Activated CD8-positive, alpha-beta memory T cell treated with anti-CD3 and anti-CD28 coated beads, Interleukin-2, amount 10 ng/mL, durations not matched to agents 7 days and 5 days (primary cell): ENCODE results near the gene ACHE. TPM values are rescaled to one million over a fixed set of nuclear protein-coding genes. Genes with fewer than 3 reads are reported as not detected.

Experiments used
- ATAC-seq: fragments of 150-1000 bp; cut with Tn5 transposase; one replicate; pipeline ENCODE4 v1.10.0; 2021; ENCODE audit warnings: moderate library complexity
- CTCF ChIA-PET: fragments of 350-600 bp; sonication (Branson Sonifier 250); formaldehyde crosslinking; loops from one replicate; lab custom pipeline; 2021; ENCODE audit warnings: antibody characterized with exemption; lab: Charles Lee
- DNase-seq: peaks from one replicate; pipeline ENCODE4 v3.0.0-alpha.2; 2020
- H3K27ac Mint-ChIP-seq: one replicate; pipeline ENCODE4 v1.8.0; 2021; ENCODE audit warnings: mild to moderate bottlenecking, mixed read lengths
- H3K27me3 Mint-ChIP-seq: one replicate; pipeline ENCODE4 v1.8.0; 2021; ENCODE audit warnings: mixed read lengths
- H3K36me3 Mint-ChIP-seq: one replicate; pipeline ENCODE4 v1.8.0; 2021; ENCODE audit warnings: mild to moderate bottlenecking, mixed read lengths
- H3K4me1 Mint-ChIP-seq: one replicate; pipeline ENCODE4 v1.8.0; 2021; ENCODE audit warnings: mixed read lengths
- H3K4me3 Mint-ChIP-seq: one replicate; pipeline ENCODE4 v1.8.0; 2021; ENCODE audit warnings: mild to moderate bottlenecking, moderate library complexity, mixed read lengths
- H3K9me3 Mint-ChIP-seq: one replicate; pipeline ENCODE4 v1.8.0; 2022; ENCODE audit warnings: low read depth, mixed read lengths
- total RNA-seq, 2 experiments: library from RNA; stranded (reverse); gene quantifications; one replicate each; pipeline ENCODE4 v1.2.3, GENCODE V29; 2021

The ACHE gene
- total RNA-seq, 2 experiments from 2014 or later, result 0.23 TPM; not detected in 1

GRCh38 chr7:100874577-100875355 is 20.9 kb downstream of the ACHE start, which contains the start of gene SRRT:
TSS of gene SRRT (plus strand) at chr7:100875103. CDS start at chr7:100875591, 488 bp downstream.
- peaks cover 63% of the 10 kb centered on the region for H3K36me3 Mint-ChIP-seq
- H3K4me1 Mint-ChIP-seq, result peaks cover 51% of the 10 kb centered on the region
- H3K27ac Mint-ChIP-seq, result peak within 1 kb of the TSS; percentile 100
- CTCF ChIA-PET, result interaction anchor here (0.6 to 5.3 kb wide), 7 partner anchors 14 to 210 kb away, joined by 3 to 44 read pairs (median 5); partner anchors contain the start of genes ACHE, POP7, SLC12A9 and UFSP1
- DNase-seq (peak; percentile 99), ATAC-seq (peak; percentile 96)
- no peaks in the 10 kb centered on the region for H3K27me3 Mint-ChIP-seq
- H3K9me3 Mint-ChIP-seq, result no peaks in the 10 kb centered on the region
- H3K4me3 Mint-ChIP-seq, result peak within 1 kb of the TSS; percentile 100

GRCh38 chr7:100874300-100874576 is 21.4 kb downstream of the ACHE start:
- peaks cover 48% of the 10 kb centered on the region for H3K4me1 Mint-ChIP-seq
- peak; percentile 0 for ATAC-seq

GRCh38 chr7:100873599-100874299 is 21.9 kb downstream of the ACHE start:
- Mint-ChIP-seq H3K27ac (peak overlapping the region; percentile 100), H3K36me3 (peaks cover 58% of the 10 kb centered on the region), H3K27me3 (no peaks in the 10 kb centered on the region), H3K4me3 (peak overlapping the region; percentile 100), H3K4me1 (peaks cover 47% of the 10 kb centered on the region), H3K9me3 (no peaks in the 10 kb centered on the region)
- DNase-seq (no peak), ATAC-seq (no peak)
- CTCF ChIA-PET, result no interaction called here

More at GRCh38 chr7:100874300-100874576, 21.4 kb downstream of the ACHE start:
- H3K9me3 Mint-ChIP-seq, result no peaks in the 10 kb centered on the region
- H3K4me3 Mint-ChIP-seq, result peak overlapping the region; percentile 100
- no peak for DNase-seq
- H3K27ac Mint-ChIP-seq, result peak overlapping the region; percentile 100
- H3K36me3 Mint-ChIP-seq, result peaks cover 61% of the 10 kb centered on the region
- CTCF ChIA-PET, result interaction anchor here (1.1 kb wide), 1 partner anchor 210 kb away, joined by 3 read pairs; no protein-coding TSS in a partner anchor
- H3K27me3 Mint-ChIP-seq, result no peaks in the 10 kb centered on the region

GRCh38 chr7:100867776-100868485 is 27.8 kb downstream of the ACHE start:
- Mint-ChIP-seq H3K36me3 (peaks cover 22% of the 10 kb centered on the region), H3K4me3 (peak overlapping the region; percentile 91), H3K27ac (peak overlapping the region; percentile 89), H3K27me3 (no peaks in the 10 kb centered on the region), H3K9me3 (no peaks in the 10 kb centered on the region), H3K4me1 (peaks cover 22% of the 10 kb centered on the region)
- DNase-seq (no peak), ATAC-seq (peak; percentile 16)
- CTCF ChIA-PET, result interaction anchor here (1.5 to 1.6 kb wide), 2 partner anchors 15 to 162 kb away, joined by 3 to 8 read pairs; partner anchors contain the start of genes POP7 and SLC12A9

- peak; percentile 73 for ATAC-seq
- no peaks in the 10 kb centered on the region for H3K9me3 Mint-ChIP-seq
- H3K27ac Mint-ChIP-seq, result peak within 1 kb of the TSS; percentile 92
- no peaks in the 10 kb centered on the region for H3K27me3 Mint-ChIP-seq
- peaks cover 19% of the 10 kb centered on the region for H3K36me3 Mint-ChIP-seq
- H3K4me1 Mint-ChIP-seq, result peaks cover 22% of the 10 kb centered on the region
- CTCF ChIA-PET, result interaction anchor here (1.2 to 1.6 kb wide), 2 partner anchors 15 to 192 kb away, joined by 4 to 8 read pairs; partner anchors contain the start of gene SLC12A9
- peak within 1 kb of the TSS; percentile 91 for H3K4me3 Mint-ChIP-seq
- DNase-seq, result peak; percentile 77
Measured at GRCh38 chr7:100867040-100867775, 28.5 kb downstream of the ACHE start, which contains the start of gene TRIP6. TSS of gene TRIP6 (plus strand) at chr7:100867387. CDS start at chr7:100867498, 111 bp downstream.

- no peak for DNase-seq
- Mint-ChIP-seq H3K27me3 (no peaks in the 10 kb centered on the region), H3K4me1 (peaks cover 22% of the 10 kb centered on the region), H3K36me3 (peaks cover 17% of the 10 kb centered on the region), H3K27ac (peak overlapping the region; percentile 92), H3K9me3 (no peaks in the 10 kb centered on the region), H3K4me3 (peak overlapping the region; percentile 91)
- no peak for ATAC-seq
- CTCF ChIA-PET, result interaction anchor here (1.2 to 1.6 kb wide), 2 partner anchors 14 to 192 kb away, joined by 4 to 8 read pairs; partner anchors contain the start of gene SLC12A9
Measured at GRCh38 chr7:100866729-100867039, 29.0 kb downstream of the ACHE start.

GRCh38 chr7:100865938-100866728 is 29.6 kb downstream of the ACHE start:
- H3K4me1 Mint-ChIP-seq, result peaks cover 22% of the 10 kb centered on the region
- ATAC-seq (no peak), DNase-seq (no peak)
- H3K36me3 Mint-ChIP-seq, result peaks cover 12% of the 10 kb centered on the region
- H3K4me3 Mint-ChIP-seq, result peak overlapping the region; percentile 91
- H3K27me3 Mint-ChIP-seq, result no peaks in the 10 kb centered on the region
- no peaks in the 10 kb centered on the region for H3K9me3 Mint-ChIP-seq
- CTCF ChIA-PET, result interaction anchor here (1.2 to 3.1 kb wide), 3 partner anchors 14 to 193 kb away, joined by 4 to 14 read pairs (median 8); partner anchors contain the start of gene SLC12A9
- H3K27ac Mint-ChIP-seq, result peak overlapping the region; percentile 92

GRCh38 chr7:100865372-100865911 is 30.2 kb downstream of the ACHE start:
- no peak overlapping the region for H3K27ac Mint-ChIP-seq
- H3K4me1 Mint-ChIP-seq, result peaks cover 20% of the 10 kb centered on the region
- no peaks in the 10 kb centered on the region for H3K27me3 Mint-ChIP-seq
- peaks cover 12% of the 10 kb centered on the region for H3K36me3 Mint-ChIP-seq
- H3K9me3 Mint-ChIP-seq, result no peaks in the 10 kb centered on the region
- no peak overlapping the region for H3K4me3 Mint-ChIP-seq
- ATAC-seq (no peak), DNase-seq (no peak)
- CTCF ChIA-PET, result interaction anchor here (3.1 kb wide), 1 partner anchor 14 kb away, joined by 14 read pairs; the partner anchor contains the start of gene SLC12A9

GRCh38 chr7:100864263-100864845 is 31.3 kb downstream of the ACHE start:
- no peaks in the 10 kb centered on the region for H3K27me3 Mint-ChIP-seq
- CTCF ChIA-PET, result interaction anchor here (0.7 to 3.1 kb wide), 2 partner anchors 13 to 14 kb away, joined by 3 to 14 read pairs; partner anchors contain the start of gene SLC12A9
- ATAC-seq (no peak), DNase-seq (no peak)
- H3K4me3 Mint-ChIP-seq, result no peak overlapping the region
- H3K4me1 Mint-ChIP-seq, result peaks cover 19% of the 10 kb centered on the region
- H3K27ac Mint-ChIP-seq, result no peak overlapping the region
- no peaks in the 10 kb centered on the region for H3K9me3 Mint-ChIP-seq
- peaks cover 17% of the 10 kb centered on the region for H3K36me3 Mint-ChIP-seq

GRCh38 chr7:100863406-100863950 is 32.2 kb downstream of the ACHE start:
- Mint-ChIP-seq H3K27me3 (no peaks in the 10 kb centered on the region), H3K27ac (no peak overlapping the region), H3K9me3 (no peaks in the 10 kb centered on the region), H3K4me1 (peaks cover 14% of the 10 kb centered on the region), H3K4me3 (no peak overlapping the region), H3K36me3 (peaks cover 17% of the 10 kb centered on the region)
- ATAC-seq, result no peak
- DNase-seq, result no peak
- CTCF ChIA-PET, result interaction anchor here (3.1 kb wide), 1 partner anchor 12 kb away, joined by 14 read pairs; the partner anchor contains the start of gene SLC12A9

- CTCF ChIA-PET, result no interaction called here
- Mint-ChIP-seq H3K27me3 (no peaks in the 10 kb centered on the region), H3K4me3 (no peak overlapping the region), H3K9me3 (no peaks in the 10 kb centered on the region), H3K27ac (no peak overlapping the region), H3K36me3 (peaks cover 21% of the 10 kb centered on the region), H3K4me1 (peaks cover 2% of the 10 kb centered on the region)
- no peak for ATAC-seq
- DNase-seq, result no peak
Measured at GRCh38 chr7:100861616-100861985, 34.1 kb downstream of the ACHE start.
